Neural cell (in vitro differentiated cells): ENCODE results near the gene ACVRL1. TPM values are rescaled to one million over a fixed set of nuclear protein-coding genes. Genes with fewer than 3 reads are reported as not detected.
"Not testable (repeated sequence)": the region's sequence is repeated elsewhere in the genome, so short reads cannot be mapped to it uniquely, and the experiment has no call there.

Experiments used
- H2AFZ ChIP-seq: fragments of 200-600, 300-800 bp; sonication (generic), shearing (Covaris generic); 2 replicates; pipeline ENCODE4 v1.6.0; 2014; ENCODE audit warnings: low read depth, mild to moderate bottlenecking, antibody characterized with exemption, low read length, moderate library complexity
- H3F3A ChIP-seq: fragments of 200-600 bp; shearing (Covaris generic); 2 replicates; pipeline ENCODE4 v1.6.1; 2016; ENCODE audit warnings: mild to moderate bottlenecking, moderate library complexity, mixed read lengths, antibody characterized with exemption, low read length; ENCODE audit not compliant: insufficient read depth, poor library complexity, severe bottlenecking
- H3K27ac ChIP-seq: fragments of 200-600, 300-800 bp; sonication (generic), shearing (Covaris generic); 2 replicates; pipeline ENCODE4 v1.5.1; 2014; ENCODE audit warnings: mild to moderate bottlenecking, low read length, moderate library complexity
- H3K27me3 ChIP-seq: fragments of 300-800, 200-600 bp; sonication (generic), shearing (Covaris generic); 2 replicates; pipeline ENCODE4 v1.6.0; 2014; ENCODE audit warnings: mild to moderate bottlenecking, low read depth, low read length, moderate library complexity; ENCODE audit not compliant: insufficient read depth
- H3K36me3 ChIP-seq: fragments of 300-800, 200-600 bp; sonication (generic), shearing (Covaris generic); 2 replicates; pipeline ENCODE4 v1.5.1; 2014; ENCODE audit warnings: mild to moderate bottlenecking, antibody characterized with exemption, low read length, moderate library complexity; ENCODE audit not compliant: insufficient read depth
- H3K4me2 ChIP-seq: fragments of 300-800, 200-600 bp; sonication (generic), shearing (Covaris generic); 2 replicates; pipeline ENCODE4 v1.6.0; 2014; ENCODE audit warnings: mild to moderate bottlenecking, low read length
- H3K4me3 ChIP-seq: fragments of 300-800, 200-600 bp; sonication (generic), shearing (Covaris generic); 2 replicates; pipeline ENCODE4 v1.5.1; 2014; ENCODE audit warnings: mild to moderate bottlenecking, low read length, moderate library complexity
- H3K79me2 ChIP-seq: fragments of 200-600 bp; shearing (Covaris generic); replicated peaks from 2 replicates; pipeline ENCODE4 v1.6.0; 2014; ENCODE audit warnings: mild to moderate bottlenecking, low read length, moderate library complexity; ENCODE audit not compliant: insufficient read depth
- H3K9ac ChIP-seq: fragments of 300-800, 200-600 bp; sonication (generic), shearing (Covaris generic); 2 replicates; pipeline ENCODE4 v1.6.1; 2016; ENCODE audit warnings: mild to moderate bottlenecking, low read length, mixed read lengths
- H3K9me2 ChIP-seq: fragments of 200-600 bp; shearing (Covaris generic); 2 replicates; pipeline ENCODE4 v1.6.1; 2016; ENCODE audit warnings: mild to moderate bottlenecking, low read length, mixed read lengths; ENCODE audit not compliant: insufficient read depth
- H3K9me3 ChIP-seq: fragments of 200-600, 300-800 bp; sonication (generic), shearing (Covaris generic); 2 replicates; pipeline ENCODE4 v1.6.1; 2016; ENCODE audit warnings: mild to moderate bottlenecking, mixed run types, low read length, moderate library complexity, mixed read lengths
- H4K20me1 ChIP-seq: fragments of 200-600 bp; shearing (Covaris generic); 2 replicates; pipeline ENCODE4 v1.6.1; 2016; ENCODE audit warnings: mild to moderate bottlenecking, mixed run types; ENCODE audit not compliant: insufficient read depth
- CTCF ChIP-seq: fragments of 450-650 bp; IDR thresholded peaks from 2 replicates; pipeline ENCODE4 v1.5.1; 2014; ENCODE audit warnings: antibody characterized with exemption, mild to moderate bottlenecking, moderate library complexity; ENCODE audit not compliant: poor library complexity, severe bottlenecking
- EP300 ChIP-seq: fragments of 450-650 bp; conservative IDR thresholded peaks from 2 replicates; pipeline ENCODE4 v1.6.1; 2014; ENCODE audit warnings: antibody characterized with exemption, mild to moderate bottlenecking, moderate library complexity; ENCODE audit not compliant: poor library complexity, severe bottlenecking
- MXI1 ChIP-seq: fragments of 450-650 bp; conservative IDR thresholded peaks from 2 replicates; pipeline ENCODE4 v1.6.1; 2014; ENCODE audit warnings: antibody characterized with exemption, mild to moderate bottlenecking; ENCODE audit not compliant: poor library complexity, severe bottlenecking
- RAD21 ChIP-seq: fragments of 450-650 bp; conservative IDR thresholded peaks from 2 replicates; pipeline ENCODE4 v1.6.1; 2014; ENCODE audit warnings: antibody characterized with exemption, mild to moderate bottlenecking, moderate library complexity
- REST ChIP-seq: IDR thresholded peaks from 2 replicates; pipeline ENCODE4 v1.6.1; 2012; ENCODE audit warnings: borderline replicate concordance
- SMC3 ChIP-seq: fragments of 450-650 bp; conservative IDR thresholded peaks from 2 replicates; pipeline ENCODE4 v1.6.1; 2014; ENCODE audit warnings: antibody characterized with exemption, mild to moderate bottlenecking, moderate library complexity; ENCODE audit not compliant: poor library complexity
- TAF1 ChIP-seq: IDR thresholded peaks from 2 replicates; pipeline ENCODE4 v1.6.1; 2012; ENCODE audit warnings: low read depth
- polyA plus RNA-seq: library from polyadenylated mRNA; depleted of rRNA; stranded (reverse); fragments of >200 nt; gene quantifications from 2 replicates; pipeline ENCODE4 v1.2.3, GENCODE V29; 2014

Gene ACVRL1
- polyA plus RNA-seq, 1 donor from 2014 or later = not detected

GRCh38 chr12:51885294-51886020 lies 21.8 kb upstream of the ACVRL1 start:
- not testable (repeated sequence) for H3K27ac ChIP-seq, H3K79me2 ChIP-seq, H2AFZ ChIP-seq, H3K27me3 ChIP-seq, H3F3A ChIP-seq, H3K4me2 ChIP-seq, H3K36me3 ChIP-seq, H3K9ac ChIP-seq, H3K9me2 ChIP-seq, H3K4me3 ChIP-seq, H3K9me3 ChIP-seq, H4K20me1 ChIP-seq

GRCh38 chr12:51886021-51886710 lies 21.1 kb upstream of the ACVRL1 start:
- Histone ChIP-seq H3K9ac (no peak overlapping the region), H3K27me3 (no peaks in the 10 kb centered on the region), H3K36me3 (no peaks in the 10 kb centered on the region), H3K4me2 (no peak overlapping the region), H3K27ac (no peak overlapping the region), H4K20me1 (no peaks in the 10 kb centered on the region), H3F3A (no peaks in the 10 kb centered on the region), H3K4me3 (no peak overlapping the region), H3K9me3 (no peaks in the 10 kb centered on the region), H2AFZ (no peak overlapping the region), H3K79me2 (no peaks in the 10 kb centered on the region), H3K9me2 (no peaks in the 10 kb centered on the region)
- TF ChIP-seq SMC3 = no peak
- no peak for TF ChIP-seq EP300
- TF ChIP-seq TAF1 = no peak
- TF ChIP-seq REST = no peak
- no peak for TF ChIP-seq RAD21
- TF ChIP-seq MXI1 = no peak

GRCh38 chr12:51887476-51888315 lies 19.6 kb upstream of the ACVRL1 start, which contains the start of gene ANKRD33:
TSS of gene ANKRD33 (plus strand) at chr12:51888103. CDS start at chr12:51888187, 84 bp downstream.
- H3K9ac ChIP-seq = no peak within 1 kb of the TSS
- H3F3A ChIP-seq = no peaks in the 10 kb centered on the region
- no peaks in the 10 kb centered on the region for H3K79me2 ChIP-seq
- no peaks in the 10 kb centered on the region for H3K9me3 ChIP-seq
- no peak within 1 kb of the TSS for H2AFZ ChIP-seq
- H3K36me3 ChIP-seq = no peaks in the 10 kb centered on the region
- no peak within 1 kb of the TSS for H3K27ac ChIP-seq
- no peaks in the 10 kb centered on the region for H3K27me3 ChIP-seq
- TF ChIP-seq CTCF = no peak
- no peak for TF ChIP-seq REST
- TF ChIP-seq EP300 = no peak
- TF ChIP-seq SMC3 = no peak
- no peak within 1 kb of the TSS for H3K4me2 ChIP-seq
- no peaks in the 10 kb centered on the region for H3K9me2 ChIP-seq
- no peak within 1 kb of the TSS for H3K4me3 ChIP-seq
- H4K20me1 ChIP-seq = no peaks in the 10 kb centered on the region
